GM18519 (cell line): ENCODE data around the gene WDR18.

ENCODE experiments used
- ATAC-seq: cut with Tn5 transposase; IDR thresholded peaks from one replicate; pipeline ENCODE4 v1.9.1; 2021; ENCODE audit warnings: mild to moderate bottlenecking, moderate library complexity; ENCODE audit not compliant: unreplicated experiment, low FRiP score

WDR18 gene

DNA sequence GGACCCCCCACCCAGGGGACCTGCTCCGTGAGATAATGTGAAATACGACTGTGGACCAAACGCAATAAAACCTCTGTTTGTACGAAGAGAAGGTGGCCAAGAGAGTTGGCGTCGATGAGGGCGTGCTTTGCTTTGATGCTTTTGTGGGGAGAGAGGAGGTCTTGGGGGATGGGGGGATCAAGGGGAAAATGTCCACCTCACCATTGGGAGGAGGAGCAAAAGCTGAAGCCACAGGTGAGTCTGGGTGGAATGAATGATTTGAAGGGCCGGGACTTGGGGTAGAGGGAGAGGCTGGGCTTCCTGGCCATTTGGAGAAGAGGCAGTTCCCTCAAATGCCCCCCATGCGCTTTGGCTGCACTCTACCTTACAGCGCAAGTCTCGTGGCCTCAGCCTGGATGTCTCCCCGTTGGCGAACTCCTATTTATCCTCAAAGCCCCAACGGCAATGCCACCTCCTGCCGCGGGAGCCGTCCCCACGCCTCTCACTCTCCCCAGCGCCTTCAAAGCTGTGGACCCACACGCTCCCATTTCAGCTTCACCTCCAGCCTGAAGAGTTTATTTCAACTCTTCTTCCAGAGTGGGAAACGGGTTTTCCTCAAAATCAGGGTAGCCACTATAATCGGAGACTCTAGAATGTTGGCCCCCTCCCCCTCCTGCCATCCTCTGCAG is 55.0 kb downstream of the WDR18 start:
- ATAC-seq: no peak

DNA sequence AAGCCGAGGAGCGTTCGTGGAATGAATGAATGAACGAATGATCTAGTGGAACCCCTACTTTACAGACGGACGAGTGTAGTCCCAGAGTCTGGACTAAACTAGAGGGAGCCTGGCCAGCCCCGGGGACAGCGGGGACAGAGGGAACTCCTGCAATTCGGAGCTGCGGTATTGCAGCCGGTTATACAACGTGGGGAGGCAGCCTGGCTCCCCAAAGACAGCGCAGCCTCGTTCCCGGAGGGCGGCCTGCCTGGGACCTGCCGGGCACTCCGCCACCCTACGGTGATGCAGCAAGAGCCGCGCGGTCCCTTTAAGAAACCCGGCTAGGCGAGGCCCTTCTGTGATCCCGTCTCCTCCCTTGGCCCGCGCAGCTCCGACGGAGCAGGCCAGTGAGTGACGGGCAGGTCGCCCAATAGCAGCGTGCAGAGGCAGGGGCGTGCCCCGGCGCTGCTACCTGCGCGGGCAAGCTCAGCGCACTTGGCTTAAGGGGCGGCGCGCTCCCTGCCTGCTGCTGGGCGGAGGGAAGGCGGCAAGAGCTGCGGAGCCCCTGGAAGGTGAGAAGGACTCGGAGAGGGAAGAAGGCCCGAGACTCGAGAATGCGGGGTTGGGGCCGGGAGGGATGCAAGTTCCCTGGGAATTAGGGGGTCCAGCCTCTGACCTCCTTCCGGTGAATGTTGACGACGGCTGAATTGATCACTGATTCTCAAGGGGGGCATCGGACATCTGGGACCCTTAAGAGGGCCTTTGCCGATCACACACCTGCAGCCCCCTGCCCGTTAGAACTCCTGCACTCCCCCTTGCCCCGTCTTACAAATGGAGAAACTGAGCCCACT is 55.7 kb downstream of the WDR18 start, which contains the start of gene ABCA7:
Gene ABCA7 (plus strand): TSS at position 462 of the 830 bp plus-strand sequence. CDS start 1,255 bp downstream, outside the sequence.
- peak; percentile 69 for ATAC-seq

DNA sequence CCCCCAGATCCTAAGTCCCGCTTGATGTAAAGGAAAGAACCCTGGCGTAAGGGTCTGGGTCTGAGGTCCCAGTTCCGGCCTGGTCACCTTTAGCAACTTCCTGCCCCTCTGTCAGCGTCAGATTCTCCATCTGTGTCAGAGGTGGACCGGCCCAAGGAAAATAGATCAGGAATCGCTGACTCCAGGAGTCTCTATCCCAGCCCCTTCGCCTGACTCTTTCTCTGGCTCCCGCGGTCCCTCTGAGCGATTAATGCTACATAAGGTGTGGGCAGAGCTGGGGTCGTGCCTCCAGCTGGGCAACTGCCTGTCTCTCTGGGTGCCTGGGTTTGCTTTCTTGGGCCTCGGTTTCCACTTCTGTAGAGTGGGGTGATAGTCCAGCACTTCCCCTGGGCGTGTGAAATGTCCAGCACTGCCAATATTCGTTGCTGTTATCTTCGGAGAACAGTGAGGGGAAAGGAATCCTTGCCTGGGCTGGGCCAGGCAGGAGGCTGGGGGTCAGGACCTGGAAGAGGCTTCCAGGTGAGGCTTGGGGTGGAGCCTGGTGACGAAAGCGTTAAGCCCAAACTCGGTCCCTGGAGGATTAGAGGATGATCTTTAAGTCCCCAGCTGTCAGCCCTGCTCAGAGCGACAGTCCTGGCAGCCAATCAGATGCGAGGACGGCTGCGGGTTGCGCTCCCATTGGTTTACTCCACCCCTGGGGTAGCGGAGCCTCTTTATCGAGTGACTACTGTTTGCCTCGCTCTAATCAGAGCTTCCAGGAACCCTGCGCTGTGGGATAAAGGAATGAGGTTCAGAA is 56.5 kb downstream of the WDR18 start:
- ATAC-seq: no peak

DNA sequence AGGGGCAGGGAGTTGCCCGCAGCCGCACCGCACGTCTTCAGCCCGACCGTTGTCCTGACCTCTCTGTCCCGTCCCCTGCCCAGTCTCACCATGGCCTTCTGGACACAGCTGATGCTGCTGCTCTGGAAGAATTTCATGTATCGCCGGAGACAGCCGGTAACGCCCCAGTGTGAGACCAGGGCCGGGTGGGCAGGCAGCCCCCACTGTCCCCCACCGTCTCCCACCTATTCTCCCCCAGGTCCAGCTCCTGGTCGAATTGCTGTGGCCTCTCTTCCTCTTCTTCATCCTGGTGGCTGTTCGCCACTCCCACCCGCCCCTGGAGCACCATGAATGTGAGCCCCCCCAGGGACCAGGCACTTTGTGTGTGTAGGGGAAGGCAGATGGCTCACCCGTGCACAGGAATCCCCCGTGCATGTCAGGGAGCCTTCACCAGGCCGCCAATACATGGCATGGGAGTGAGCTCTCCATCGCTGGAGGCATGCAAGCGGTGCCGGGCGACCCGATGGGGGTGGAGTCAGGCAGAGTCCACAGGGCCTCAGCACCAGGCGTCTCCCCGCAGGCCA is 57.2 kb downstream of the WDR18 start:
- ATAC-seq: no peak

DNA sequence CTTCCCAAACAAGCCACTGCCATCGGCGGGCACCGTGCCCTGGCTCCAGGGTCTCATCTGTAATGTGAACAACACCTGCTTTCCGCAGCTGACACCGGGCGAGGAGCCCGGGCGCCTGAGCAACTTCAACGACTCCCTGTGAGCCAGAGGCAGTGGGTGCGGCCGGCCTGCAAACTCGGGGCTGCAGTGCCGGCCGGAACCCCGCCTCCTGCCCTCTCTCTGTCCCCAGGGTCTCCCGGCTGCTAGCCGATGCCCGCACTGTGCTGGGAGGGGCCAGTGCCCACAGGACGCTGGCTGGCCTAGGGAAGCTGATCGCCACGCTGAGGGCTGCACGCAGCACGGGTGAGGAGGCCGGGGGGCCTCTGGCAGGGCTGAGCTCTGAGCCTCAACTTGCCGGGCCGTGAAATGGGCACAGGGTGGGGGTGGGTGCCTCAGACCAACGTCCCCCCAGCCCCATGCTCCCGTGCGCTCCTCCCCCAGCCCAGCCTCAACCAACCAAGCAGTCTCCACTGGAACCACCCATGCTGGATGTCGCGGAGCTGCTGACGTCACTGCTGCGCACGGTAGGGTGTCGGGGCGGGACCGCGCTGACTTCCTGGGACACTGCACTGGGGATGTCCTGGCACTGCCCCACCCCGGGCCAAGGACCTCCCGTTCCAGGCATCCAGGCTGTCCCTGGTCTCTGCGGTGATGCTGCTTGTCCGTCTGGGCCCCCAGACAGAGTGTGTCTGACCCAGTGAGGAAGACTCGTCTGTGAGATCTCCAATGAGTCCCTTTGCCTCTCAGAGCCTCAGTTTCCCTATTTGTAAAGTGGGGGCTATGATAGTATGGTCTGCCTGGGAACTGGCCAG is 57.9 kb downstream of the WDR18 start:
- no peak for ATAC-seq

DNA sequence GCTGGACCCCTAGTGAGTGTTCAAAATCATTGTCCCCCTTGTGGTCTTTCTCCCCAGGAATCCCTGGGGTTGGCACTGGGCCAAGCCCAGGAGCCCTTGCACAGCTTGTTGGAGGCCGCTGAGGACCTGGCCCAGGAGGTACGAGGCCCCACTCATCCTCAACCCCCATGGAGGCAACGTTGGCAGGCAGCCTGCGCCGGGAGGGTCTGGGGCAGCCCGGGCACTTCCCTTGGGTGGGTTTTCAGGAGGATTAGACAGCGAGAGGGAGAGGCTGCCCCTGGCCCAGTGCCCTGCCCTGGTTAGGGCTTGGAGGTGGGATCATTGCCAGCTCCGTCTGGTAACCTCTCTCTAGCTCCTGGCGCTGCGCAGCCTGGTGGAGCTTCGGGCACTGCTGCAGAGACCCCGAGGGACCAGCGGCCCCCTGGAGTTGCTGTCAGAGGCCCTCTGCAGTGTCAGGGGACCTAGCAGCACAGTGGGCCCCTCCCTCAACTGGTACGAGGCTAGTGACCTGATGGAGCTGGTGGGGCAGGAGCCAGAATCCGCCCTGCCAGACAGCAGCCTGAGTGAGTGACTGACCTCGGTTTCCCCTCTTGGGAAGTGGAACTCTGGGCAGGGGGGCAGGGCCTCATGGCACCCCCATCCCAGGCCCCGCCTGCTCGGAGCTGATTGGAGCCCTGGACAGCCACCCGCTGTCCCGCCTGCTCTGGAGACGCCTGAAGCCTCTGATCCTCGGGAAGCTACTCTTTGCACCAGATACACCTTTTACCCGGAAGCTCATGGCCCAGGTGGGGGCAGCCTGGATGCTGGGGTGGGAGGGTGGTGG is 58.8 kb downstream of the WDR18 start:
- ATAC-seq: no peak
